DOHH2 (cell line): Measurements from ENCODE around the gene ZNF282.
A peak's percentile ranks its signal among the peaks of the same experiment; 100 is the strongest.

Experiments
- H3F3A ChIP-seq: fragments of 200-600 bp; sonication (generic), shearing (Covaris generic); 2 replicates; pipeline ENCODE4 v1.6.0; 2016; ENCODE audit warnings: antibody characterized with exemption, mild to moderate bottlenecking; ENCODE audit not compliant: control insufficient read depth, insufficient read depth
- H3K27ac ChIP-seq: fragments of 200-600 bp; sonication (generic); 2 replicates; pipeline ENCODE4 v1.5.1; 2014; ENCODE audit warnings: low read depth, mild to moderate bottlenecking, low read length, moderate library complexity
- H3K27me3 ChIP-seq: fragments of 200-600 bp; sonication (generic); 2 replicates; pipeline ENCODE4 v1.6.1; 2014; ENCODE audit warnings: mild to moderate bottlenecking, low read length, mixed read lengths; ENCODE audit not compliant: control insufficient read depth
- H3K36me3 ChIP-seq: fragments of 200-600 bp; sonication (generic); 2 replicates; pipeline ENCODE4 v1.6.1; 2014; ENCODE audit warnings: mild to moderate bottlenecking, low read length, moderate library complexity, mixed read lengths; ENCODE audit not compliant: control insufficient read depth
- H3K4me1 ChIP-seq: fragments of 200-600 bp; sonication (generic); 2 replicates; pipeline ENCODE4 v1.6.1; 2014; ENCODE audit warnings: mild to moderate bottlenecking, low read length, mixed read lengths; ENCODE audit not compliant: control insufficient read depth
- H3K4me2 ChIP-seq: fragments of 200-600 bp; sonication (generic); 2 replicates; pipeline ENCODE4 v1.6.0; 2014; ENCODE audit warnings: mild to moderate bottlenecking, low read length, moderate library complexity
- H3K4me3 ChIP-seq: fragments of 200-600 bp; sonication (generic); 2 replicates; pipeline ENCODE4 v1.5.1; 2014; ENCODE audit warnings: mild to moderate bottlenecking, low read length, mixed read lengths
- H3K79me2 ChIP-seq: fragments of 200-600 bp; sonication (generic); 2 replicates; pipeline ENCODE4 v1.6.1; 2014; ENCODE audit warnings: mild to moderate bottlenecking, low read length, mixed read lengths; ENCODE audit not compliant: control insufficient read depth
- H3K9me2 ChIP-seq: fragments of 200-600 bp; sonication (generic); replicated peaks from 2 replicates; pipeline ENCODE4 v1.6.1; 2014; ENCODE audit warnings: mild to moderate bottlenecking, low read length, mixed read lengths; ENCODE audit not compliant: control insufficient read depth
- H3K9me3 ChIP-seq: fragments of 200-600 bp; sonication (generic); 2 replicates; pipeline ENCODE4 v1.6.1; 2014; ENCODE audit warnings: antibody characterized with exemption, low read length, mixed read lengths; ENCODE audit not compliant: control insufficient read depth, insufficient read depth
- H4K20me1 ChIP-seq: fragments of 200-600 bp; sonication (generic); 2 replicates; pipeline ENCODE4 v1.6.0; 2014; ENCODE audit warnings: low read depth, mild to moderate bottlenecking, antibody characterized with exemption, low read length, moderate library complexity; ENCODE audit not compliant: control insufficient read depth, insufficient read depth
- CTCF ChIP-seq: fragments of 200-600 bp; sonication (generic); IDR thresholded peaks from one replicate; pipeline ENCODE4 v1.5.1; 2014; ENCODE audit warnings: antibody characterized with exemption, mild to moderate bottlenecking, low read depth, low read length; ENCODE audit not compliant: poor library complexity, severe bottlenecking
- EZH2phosphoT487 ChIP-seq: fragments of 200-600 bp; sonication (generic); IDR thresholded peaks from 2 replicates; pipeline ENCODE4 v1.6.1; 2017; ENCODE audit warnings: borderline replicate concordance, mild to moderate bottlenecking, antibody characterized with exemption, low read length, moderate library complexity, mixed read lengths

The ZNF282 gene

GRCh38 chr7:149188637-149189259 is 6.6 kb upstream of the ZNF282 start:
- H3K4me3 ChIP-seq: no peak overlapping the region
- no peaks in the 10 kb centered on the region for H3K9me3 ChIP-seq
- H3K27ac ChIP-seq: no peak overlapping the region
- H3K4me1 ChIP-seq: peaks cover 12% of the 10 kb centered on the region
- H4K20me1 ChIP-seq: no peaks in the 10 kb centered on the region
- H3K36me3 ChIP-seq: no peaks in the 10 kb centered on the region
- no peaks in the 10 kb centered on the region for H3K79me2 ChIP-seq
- no peak overlapping the region for H3K4me2 ChIP-seq
- TF ChIP-seq CTCF: no peak
- TF ChIP-seq EZH2phosphoT487: no peak
- peaks cover 23% of the 10 kb centered on the region for H3F3A ChIP-seq
- no peaks in the 10 kb centered on the region for H3K9me2 ChIP-seq
- 0 out of 2 replicates have a peak, but pooled peaks cover 3% of the 10 kb centered on the region for H3K27me3 ChIP-seq

GRCh38 chr7:149191851-149192250 is 3.5 kb upstream of the ZNF282 start:
- H3K79me2 ChIP-seq: peaks cover 21% of the 10 kb centered on the region
- H3K9me2 ChIP-seq: no peaks in the 10 kb centered on the region
- H3K4me3 ChIP-seq: peak overlapping the region; percentile 50
- peaks cover 18% of the 10 kb centered on the region for H3F3A ChIP-seq
- peaks cover 4% of the 10 kb centered on the region for H3K36me3 ChIP-seq
- no peaks in the 10 kb centered on the region for H3K9me3 ChIP-seq
- H3K4me2 ChIP-seq: peak overlapping the region; percentile 68
- no peak overlapping the region for H3K27ac ChIP-seq
- H3K27me3 ChIP-seq: 0 out of 2 replicates have a peak, but pooled peaks cover 3% of the 10 kb centered on the region
- H4K20me1 ChIP-seq: no peaks in the 10 kb centered on the region
- H3K4me1 ChIP-seq: peaks cover 22% of the 10 kb centered on the region
- no peak for TF ChIP-seq EZH2phosphoT487
- no peak for TF ChIP-seq CTCF

- H3K4me1 ChIP-seq: peaks cover 31% of the 10 kb centered on the region
- H4K20me1 ChIP-seq: no peaks in the 10 kb centered on the region
- 0 out of 2 replicates have a peak overlapping the region, but pooled peaks have one; percentile 63 for H3K27ac ChIP-seq
- H3K9me3 ChIP-seq: no peaks in the 10 kb centered on the region
- peaks cover 9% of the 10 kb centered on the region for H3F3A ChIP-seq
- H3K4me3 ChIP-seq: peak overlapping the region; percentile 93
- H3K79me2 ChIP-seq: peaks cover 48% of the 10 kb centered on the region
- H3K9me2 ChIP-seq: no peaks in the 10 kb centered on the region
- TF ChIP-seq EZH2phosphoT487 (no peak), CTCF (no peak)
- 0 out of 2 replicates have a peak, but pooled peaks cover under 1% of the 10 kb centered on the region for H3K27me3 ChIP-seq
- peaks cover 27% of the 10 kb centered on the region for H3K36me3 ChIP-seq
- peak overlapping the region; percentile 93 for H3K4me2 ChIP-seq
Measured at GRCh38 chr7:149194799-149195179, 557 bp upstream of the ZNF282 start.
